NCI-H2107 (cell line): Measurements from ENCODE around the gene TPST2.
"Not testable (repeated sequence)": the region's sequence is repeated elsewhere in the genome, so short reads cannot be mapped to it uniquely, and the experiment has no call there.

Source experiments
- DNase-seq: peaks from one replicate; lab custom pipeline; 2025; lab: John Stamatoyannopoulos, UW

Gene TPST2

DNA sequence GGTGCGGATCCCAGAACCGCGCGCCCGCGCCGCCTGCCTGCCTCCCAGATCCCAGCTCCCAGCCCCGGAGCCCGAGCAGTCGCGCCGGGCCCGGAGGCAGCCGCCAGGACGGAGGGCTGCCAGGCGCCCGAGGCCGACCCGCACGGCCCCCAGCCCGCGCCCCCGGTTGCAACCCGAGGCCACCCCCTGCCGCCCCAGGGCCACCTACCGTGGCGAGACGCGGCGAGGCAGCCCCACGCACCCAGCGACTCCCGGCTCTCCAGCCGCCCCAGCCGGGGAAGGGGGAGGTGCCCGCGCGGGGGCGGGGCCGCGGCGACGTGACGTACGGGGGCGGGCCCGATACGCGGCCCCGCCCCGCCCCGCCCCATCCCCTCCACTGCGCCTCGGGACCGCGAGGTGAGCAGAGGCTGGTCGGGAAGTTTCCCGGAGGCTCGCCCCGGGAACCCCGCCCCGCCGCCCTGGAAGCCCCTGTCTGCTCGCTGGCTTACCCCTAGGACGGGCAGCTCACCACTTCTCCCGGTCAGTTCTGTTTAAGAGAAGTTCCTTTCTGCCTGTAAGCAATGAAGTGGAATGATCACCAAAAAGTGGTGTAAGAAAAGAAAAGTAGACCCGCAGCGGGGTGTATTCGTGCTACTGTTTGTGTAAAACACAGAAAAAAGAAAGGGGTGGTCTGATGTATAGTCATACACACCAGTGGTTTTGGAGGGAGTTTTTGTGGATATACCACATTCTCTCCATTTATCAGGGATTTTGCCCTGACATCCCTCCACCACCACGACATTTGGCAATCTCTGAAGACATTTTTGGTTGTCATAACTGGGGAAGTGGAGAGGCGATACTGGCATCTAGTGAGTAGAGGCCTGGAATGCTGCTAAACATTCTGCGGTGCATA lies at the start of gene TPST2:
TSS of gene TPST2 (minus strand) at position 288 of the 892 bp plus-strand sequence. CDS start 48,502 bp downstream, outside the sequence.
- DNase-seq, result no peak

DNA sequence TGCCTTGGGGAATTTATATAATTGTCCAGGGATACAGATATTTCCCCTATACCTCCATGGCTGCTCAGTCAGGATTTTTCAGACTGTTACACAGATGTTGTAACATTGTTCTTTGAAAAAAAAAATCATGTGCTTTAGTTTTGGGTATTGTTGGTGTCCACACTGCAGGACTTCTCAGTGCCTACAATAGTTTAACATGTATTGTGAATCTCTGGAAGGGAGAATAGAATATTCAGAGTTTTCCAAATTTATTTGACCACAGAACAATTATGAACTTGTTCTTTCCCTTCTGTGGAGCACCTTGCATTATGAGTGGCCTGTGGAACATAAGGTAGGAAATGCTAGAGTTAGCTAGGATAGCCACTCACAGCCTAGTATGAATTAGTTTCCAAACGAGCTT lies 46.4 kb upstream of the TPST2 start:
- no peak for DNase-seq

DNA sequence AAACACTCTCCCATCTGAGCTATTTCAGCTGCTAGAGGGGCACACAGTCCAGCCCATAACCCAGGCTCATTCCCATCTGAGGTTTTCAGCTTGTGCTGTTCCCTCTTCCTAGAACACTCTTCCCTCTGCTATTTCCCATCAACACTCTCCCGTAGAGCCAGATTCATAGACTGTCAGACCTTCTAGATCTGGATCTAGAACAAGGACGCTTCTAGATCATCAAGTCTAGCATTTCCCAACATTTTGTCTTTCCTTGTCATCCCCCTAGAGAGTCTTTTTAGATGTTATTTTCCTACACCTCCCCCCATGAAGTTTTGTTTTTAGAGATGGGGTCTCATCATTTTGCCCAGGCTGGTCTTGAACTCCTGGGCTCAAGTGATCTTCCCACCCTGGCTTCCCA lies 45.2 kb upstream of the TPST2 start:
- DNase-seq, result no peak

DNA sequence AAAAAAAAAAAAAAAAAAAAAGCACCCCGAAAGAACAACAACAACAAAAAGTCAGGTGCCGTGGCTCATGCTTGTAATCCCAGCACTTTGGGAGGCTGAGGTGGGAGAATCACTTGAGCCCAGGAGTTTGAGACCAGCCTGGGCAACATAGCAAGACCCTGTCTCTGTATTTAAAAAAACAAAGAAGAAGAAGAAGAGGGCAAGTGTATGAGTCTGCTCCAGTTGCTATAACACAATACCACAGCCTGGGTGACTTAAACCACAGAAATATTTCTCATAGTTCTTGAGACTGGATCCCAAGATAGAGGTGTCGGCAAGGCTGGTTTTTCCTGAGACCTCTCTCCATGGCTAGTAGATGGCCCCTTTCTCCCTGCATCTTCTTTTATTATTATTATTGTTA lies 44.3 kb upstream of the TPST2 start:
- no peak for DNase-seq

DNA sequence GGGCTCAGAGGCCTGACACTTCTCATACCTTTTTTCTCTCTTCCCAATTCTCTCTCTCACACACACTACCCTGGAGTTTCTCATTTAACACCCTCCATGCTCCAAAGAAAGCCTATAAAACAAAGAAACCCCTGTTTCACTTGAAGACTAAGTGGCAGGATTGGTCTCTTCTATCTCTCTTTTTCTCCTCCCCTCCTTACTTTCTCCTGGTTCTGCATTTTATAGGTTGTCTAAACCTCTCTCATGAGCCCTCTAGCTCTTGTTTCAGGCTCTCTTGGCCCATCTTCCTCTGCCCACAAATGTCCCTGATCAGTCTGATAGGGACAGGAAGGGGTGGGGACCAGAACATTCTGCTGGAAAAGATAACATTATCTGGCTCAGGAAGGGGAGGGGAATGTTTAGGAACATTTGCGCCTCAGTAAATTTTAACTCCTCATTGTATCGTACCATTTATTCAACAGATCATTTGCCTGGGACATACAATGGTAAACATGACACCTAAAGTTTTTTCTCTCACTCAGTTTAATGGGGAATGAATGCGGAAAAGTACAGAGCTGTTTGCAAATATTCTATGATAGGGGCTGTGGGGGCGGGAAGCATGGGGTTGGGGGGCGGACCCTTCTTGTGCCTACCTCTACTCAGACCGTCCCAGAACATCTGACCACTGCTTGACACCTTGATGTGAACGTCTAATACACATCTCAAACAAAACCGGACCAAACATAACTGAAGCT lies 42.7 kb upstream of the TPST2 start:
- no peak for DNase-seq

DNA sequence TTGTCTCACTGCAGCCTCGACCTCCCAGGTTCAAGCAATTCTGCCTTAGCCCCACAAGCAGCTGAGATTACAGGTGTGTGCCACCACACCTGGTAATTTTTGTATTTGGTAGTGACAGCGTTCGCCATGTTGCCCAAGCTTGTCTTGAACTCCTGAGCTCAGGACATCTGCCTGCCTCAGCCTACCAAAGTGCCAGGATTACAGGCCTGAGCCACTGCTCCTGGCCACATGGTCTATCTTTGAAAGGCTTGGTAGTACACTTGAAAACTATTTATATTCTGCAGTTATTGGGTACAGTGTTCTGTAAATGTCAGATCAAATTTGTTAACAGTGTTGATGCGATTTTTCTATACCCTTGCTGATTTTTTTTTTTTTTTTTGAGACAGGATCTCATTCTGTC lies 41.4 kb upstream of the TPST2 start:
- DNase-seq, result no peak

DNA sequence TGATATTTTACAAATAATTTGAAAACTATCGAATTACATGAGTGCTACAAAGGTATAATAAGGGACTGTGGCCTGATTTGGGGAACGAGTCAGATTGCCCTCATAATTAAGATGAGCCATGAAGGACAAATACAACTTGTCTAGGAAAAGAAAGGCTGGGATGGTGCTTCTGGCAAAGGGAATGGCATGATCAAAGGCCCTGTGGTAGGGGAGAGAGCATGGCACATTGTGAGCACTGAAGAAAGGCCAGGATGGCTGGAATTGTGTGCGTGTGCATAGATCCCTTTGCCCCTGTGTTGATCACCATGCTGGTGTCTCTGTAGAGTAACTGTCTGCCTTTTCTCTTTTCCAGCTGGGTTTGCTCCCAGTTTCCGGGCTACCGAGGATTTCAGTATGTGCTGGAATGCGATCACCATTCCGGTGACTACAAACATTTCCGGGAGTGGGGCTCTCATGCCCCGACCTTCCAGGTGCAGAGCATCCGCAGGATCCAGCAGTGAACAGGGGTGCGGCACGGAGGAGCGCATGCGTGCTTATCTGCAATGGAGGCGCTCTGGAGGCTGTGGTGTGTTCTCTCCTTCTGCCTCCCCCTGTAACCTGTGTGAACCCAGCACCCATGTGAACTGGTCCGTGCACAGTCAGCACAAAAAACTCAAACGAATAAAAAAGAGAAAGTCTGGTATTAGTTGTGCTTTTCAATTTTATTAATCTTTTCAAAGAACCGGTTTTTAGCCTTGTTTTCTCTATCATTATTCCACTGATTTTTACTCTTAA lies 40.2 kb upstream of the TPST2 start:
- DNase-seq, result no peak

DNA sequence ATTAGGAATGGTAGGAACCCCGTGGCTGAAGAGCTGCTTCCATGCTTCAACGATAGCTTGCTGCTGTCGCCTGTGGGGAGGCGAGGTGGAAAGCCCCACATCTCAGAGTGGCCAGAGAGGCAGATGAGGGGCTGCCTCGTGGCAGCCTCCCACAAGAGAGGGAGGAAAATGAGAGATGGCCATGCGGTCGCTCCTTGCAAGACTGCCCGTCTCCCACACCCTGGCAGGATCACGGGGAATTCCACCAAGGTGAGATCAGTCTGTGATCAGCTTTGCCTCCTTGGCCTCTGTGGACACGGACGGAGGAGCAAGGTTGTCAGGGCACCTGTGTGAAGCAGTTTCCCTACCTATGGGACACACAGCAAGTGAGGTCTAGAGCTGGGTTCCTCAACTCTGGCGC lies 34.9 kb upstream of the TPST2 start:
- no peak for DNase-seq

DNA sequence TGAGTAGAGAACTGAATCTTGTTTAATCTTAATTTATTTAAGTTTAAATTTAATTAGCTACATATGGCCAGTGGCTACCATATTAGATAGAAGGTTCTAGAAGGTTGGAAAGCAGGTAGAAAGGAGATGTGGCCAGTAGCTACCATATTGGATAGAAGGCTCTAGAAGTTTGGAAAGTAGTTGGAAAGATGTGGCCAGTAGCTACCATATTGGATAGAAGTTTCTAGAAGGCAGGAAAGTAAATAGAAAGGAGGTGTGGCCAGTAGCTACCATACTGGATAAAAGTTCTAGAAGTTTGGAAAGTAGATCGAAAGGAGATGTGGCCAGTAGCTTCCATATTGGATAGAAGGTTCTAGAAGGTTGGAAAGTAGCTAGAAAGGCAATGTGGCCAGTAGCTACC lies 34.1 kb upstream of the TPST2 start:
- no peak for DNase-seq

DNA sequence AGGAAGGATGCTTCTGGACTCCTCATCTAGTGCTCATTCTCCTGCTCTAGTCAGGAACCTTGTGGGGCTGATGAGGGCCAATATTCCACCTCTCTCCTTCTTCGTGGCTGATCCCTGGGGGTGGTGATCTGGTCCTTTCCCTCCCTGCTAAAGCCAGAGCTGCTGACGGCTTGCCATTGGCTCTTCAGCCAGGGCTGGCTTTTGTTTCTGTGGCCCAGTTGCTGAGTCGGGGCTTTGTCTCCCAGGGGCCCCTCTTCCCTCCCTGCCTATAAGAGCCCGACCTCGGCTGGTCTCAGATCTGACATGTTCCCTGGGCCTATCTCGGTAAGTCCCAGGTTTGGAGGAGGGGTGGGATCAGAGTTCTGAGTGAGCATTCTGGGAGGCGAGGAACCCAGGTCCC lies 31.7 kb upstream of the TPST2 start, which contains the start of gene CRYBA4:
TSS of gene CRYBA4 (plus strand) at position 301 of the 400 bp plus-strand sequence. CDS start 634 bp downstream, outside the sequence.
- DNase-seq, result no peak

DNA sequence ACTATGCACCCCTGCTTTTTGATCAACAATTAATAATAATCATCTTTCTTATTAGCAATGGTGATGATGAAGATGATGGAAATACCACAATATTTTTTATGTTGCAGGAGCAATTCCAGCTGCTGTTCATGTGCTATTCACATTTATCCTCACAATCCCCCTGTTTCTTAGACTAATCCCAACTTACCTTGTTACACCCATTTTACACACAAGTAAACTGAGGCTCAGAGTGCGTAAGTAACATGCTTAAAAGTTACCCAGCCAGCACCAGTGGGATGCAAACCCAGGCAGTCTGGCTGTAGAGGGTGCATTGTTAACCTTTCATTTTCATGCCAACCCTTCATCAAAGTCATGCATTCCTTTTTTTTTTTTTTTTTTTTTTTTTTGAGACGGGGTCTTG lies 30.3 kb upstream of the TPST2 start:
- no peak for DNase-seq

DNA sequence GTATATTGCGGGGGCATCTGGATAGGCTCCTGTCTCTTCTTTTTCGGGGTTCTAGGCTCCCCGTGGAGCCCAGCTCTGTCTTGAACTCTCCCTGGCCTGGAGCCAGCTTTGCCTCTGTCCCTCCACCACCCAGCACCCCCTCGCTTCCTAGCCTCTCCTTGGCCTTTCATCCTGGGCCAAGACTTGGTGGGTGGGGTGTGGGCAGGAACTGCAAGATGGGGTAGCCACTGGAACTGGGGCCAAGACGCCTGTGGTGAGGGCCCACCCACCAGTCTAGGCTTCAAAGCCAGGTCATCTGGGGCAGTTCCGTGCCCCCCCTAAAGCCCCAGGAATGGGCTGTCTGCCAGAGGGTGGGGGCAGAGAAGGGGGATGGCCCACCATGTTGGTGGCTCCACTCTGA lies 29.6 kb upstream of the TPST2 start:
- DNase-seq, result no peak

DNA sequence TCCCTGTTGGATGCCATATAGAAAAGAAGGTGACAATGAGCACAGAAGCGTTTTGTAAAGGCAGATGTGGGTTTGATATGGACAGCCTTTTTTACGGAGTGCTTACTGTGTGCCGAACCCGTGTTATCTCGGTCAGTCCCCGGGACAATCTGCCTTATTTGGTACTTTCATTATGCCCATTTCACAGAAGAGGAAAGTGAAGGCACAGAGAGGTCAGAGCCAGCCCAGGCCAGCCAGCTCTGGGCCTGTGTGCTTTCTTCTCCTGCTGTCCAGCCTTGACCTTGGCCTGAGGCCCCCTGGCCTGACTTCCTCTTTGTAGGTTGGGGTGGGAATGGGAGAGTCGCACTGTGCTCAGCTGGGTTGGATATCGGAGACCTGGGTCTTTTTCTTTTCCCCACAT lies 28.5 kb upstream of the TPST2 start:
- no peak for DNase-seq

DNA sequence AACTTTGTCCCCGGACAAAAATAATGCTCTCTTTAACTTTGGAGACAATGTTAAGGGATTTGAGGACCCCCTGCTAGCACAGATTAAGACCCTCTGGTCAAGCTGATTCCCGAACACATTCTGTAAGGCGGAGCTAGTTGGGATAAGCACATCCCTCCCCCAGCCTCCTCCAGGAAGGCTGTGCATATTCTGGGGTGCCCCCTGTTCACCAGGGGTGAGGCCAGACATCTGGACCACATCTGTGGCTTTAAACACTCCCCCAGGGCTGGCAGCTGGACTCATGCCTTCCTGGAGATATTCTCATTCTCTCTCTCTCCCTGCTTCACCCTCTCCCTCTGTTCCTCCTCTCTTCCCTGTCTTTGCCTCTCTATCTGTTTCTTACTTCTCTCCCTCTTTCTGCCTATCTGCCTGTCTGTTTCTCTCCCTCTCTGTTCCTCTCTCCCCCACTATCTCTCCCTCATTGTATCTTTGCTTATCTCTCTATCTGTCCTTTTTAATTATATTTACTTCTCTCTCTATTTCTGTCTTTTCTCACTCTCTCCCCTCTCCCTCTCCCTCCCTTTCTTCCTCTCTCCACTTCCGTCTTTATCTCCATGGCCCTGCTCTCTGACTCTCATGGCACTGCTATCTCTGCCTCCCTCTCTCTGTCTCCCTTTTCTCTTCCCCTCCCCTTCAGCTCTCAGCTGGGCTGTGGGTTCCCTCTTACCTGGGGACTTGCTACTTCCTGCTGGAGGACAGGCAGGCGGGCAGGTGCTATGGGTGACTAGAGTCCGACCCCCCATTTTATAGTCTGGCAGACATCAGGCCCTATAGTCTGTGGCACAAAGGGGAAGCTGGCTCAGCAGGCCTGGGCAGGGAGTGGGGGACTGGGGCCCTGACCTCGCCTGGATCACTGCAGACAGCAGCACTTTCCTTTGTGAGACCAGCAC lies 27.6 kb upstream of the TPST2 start, which contains the start of gene CRYBB1:
TSS of gene CRYBB1 (minus strand) at position 757 of the 929 bp plus-strand sequence. CDS start 1,708 bp downstream, outside the sequence.
- no peak for DNase-seq

DNA sequence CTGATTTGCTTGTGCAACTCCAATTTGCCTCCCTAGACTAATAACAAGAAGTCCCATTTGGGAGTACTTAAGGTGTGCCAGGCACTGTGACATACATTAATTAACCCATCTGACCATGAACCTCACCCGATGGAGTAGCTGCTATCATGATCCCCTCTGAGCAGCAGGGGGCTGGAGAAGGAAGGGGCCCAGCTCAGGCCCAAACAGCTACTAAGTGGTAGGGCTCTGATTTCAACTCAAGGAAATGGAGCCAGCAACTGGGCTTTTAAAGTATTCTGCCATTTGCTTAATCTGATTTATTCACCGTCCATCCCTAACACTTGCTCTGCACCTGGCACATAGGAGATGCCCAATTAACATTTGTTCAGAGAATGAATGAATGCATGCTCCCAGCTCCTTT lies 26.7 kb upstream of the TPST2 start:
- no peak for DNase-seq

DNA sequence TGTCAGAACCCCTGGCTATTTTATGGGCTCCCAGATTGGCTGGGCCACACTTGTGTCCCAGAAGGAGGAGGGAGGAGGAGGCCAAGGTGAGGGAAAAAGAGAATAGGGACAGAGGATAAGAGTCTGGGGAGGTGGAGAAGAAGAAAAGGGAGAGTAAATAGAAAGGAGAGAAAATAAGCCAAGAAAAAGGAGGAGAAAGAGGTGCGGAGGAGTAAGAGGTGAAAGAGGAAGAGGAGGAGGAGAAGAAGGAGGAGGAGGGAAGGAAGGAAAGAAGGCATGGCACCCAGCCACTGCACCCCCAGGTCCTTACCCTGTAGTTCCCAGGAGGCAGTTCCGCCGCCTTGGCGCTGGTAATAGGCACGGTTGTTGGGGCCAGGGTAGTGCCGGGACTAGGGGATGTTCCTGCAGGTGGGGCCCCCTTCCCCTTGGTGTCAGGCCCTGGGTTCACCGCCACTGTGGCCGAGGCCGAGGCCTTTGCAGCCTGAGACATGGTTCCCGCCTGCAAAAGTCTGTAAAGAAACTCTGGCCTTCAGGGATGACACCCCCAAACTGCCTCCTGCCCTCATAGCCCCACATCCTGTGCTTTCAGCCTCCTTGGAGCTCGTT lies 26.0 kb upstream of the TPST2 start:
- DNase-seq, result no peak

DNA sequence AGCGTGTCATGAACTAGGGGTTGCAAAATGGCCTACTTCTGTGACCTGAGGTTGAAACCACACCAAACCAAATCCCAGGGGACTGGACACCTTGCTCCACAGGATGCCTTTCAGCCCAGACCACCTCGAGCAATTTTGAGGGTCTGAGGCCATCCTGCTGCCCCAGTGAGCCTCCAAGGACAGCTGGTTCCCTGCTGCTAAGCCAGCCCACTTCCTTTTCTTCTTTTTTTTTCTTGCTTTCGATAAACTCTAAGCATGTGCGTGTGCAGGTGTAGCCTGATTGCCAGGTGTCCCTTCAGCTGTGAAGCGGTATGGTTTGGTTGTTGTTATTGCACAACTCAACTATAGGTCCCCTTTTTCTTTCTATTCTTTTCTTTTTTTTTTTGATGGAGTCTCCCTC lies 25.2 kb upstream of the TPST2 start:
- DNase-seq, result no peak

DNA sequence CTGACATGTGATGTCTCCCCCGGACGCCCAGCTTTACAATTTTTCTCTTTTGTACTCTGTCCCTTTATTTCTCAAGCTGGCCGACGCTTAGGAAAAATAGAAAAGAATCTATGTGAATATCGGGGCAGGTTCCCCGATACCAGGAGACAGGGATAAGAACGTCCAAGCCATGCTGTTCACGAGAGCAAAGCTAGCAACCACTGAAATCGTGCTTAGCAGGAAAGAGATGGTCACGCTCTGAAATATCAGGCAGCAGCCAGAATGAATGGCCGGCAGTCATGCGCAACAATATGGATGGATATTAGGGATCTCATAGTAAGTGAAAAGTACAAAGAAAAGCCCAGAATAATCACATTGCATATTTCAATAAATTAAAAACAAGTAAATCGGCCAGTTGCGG lies 24.4 kb upstream of the TPST2 start:
- DNase-seq, result no peak

DNA sequence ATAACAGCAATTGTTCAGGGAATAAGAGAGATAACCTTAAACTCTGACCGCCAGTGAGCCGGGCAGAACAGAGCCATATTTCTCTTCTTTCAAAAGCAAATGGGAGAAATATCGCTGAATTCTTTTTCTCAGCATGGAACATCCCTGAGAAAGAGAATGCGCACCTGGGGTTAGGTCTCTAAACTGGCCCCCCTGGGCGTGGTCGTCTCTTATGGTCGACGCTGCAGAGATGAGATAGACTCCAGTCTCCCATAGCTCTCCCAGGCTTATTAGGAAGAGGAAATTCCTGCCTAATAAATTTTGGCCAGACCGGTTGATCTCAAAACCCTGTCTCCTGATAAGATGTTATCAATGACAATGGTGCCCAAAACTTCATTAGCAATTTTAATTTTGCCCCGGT lies 23.8 kb upstream of the TPST2 start:
- not testable (repeated sequence) for DNase-seq

DNA sequence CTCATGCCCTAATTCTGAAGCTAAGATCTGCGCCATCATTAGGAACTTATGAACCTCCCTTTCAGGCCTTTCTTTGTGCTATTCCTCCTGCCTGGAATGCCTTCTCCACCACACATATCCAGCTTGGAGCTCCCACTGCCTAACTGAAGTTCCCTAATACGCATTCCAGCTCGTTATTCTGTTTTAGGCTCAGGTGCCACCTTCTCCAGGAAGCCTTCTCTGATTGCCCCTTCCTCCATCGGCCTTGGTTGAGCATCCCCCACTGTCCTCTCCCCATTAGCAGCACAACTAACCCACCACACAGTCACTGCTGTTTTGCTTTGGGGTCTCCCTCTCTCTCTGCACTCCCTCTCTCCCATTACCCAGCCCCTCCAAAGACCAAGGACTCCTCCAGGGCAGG lies 22.7 kb upstream of the TPST2 start:
- DNase-seq, result no peak

DNA sequence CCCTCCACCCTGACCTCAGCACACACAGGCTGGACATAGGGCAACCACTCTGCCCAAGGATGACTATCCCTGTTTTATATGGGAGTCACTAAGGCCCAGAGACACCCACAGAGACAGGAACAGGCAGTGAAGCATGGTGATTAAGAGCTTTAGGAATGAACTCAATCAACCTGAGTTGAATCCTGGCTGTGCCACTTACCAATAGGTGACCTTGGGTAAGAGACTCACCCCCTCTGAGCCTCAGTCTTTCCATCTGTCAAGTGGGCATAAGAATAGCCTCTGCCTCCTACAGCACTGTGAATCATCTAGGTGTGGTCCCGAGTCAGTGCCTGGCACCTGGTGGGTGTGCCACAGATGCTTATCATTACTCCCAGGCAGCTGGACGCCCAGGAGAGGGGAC lies 21.1 kb upstream of the TPST2 start:
- DNase-seq, result no peak
